ENCODE measurements around the gene B4GALT2. TPM values are rescaled to one million over a fixed set of nuclear protein-coding genes. Genes with fewer than 3 reads are reported as not detected.

Gene B4GALT2
- total and polyA plus RNA-seq, 2 donors (not counting 3 experiments of a cell fraction or from before 2014, with no cell fraction given) = 80.0 to 103 TPM

- Histone ChIP-seq H3K27ac (ENCODE audit: insufficient read depth, low read depth, low read length) (no peak overlapping the region), H3K4me3 (replicated peaks in 1 of 3; ENCODE audit: insufficient read depth in 1 of 3, low read depth in 1 of 3, low read length in 3 of 3) (no peak overlapping the region), H3K9me1 (replicated peaks; ENCODE audit: control insufficient read depth, extremely low read depth, insufficient read depth, low read length) (no peaks in the 10 kb centered on the region), H3K9ac (replicated peaks; ENCODE audit: extremely low read depth, insufficient read depth, low read length) (no peak overlapping the region), H3K9me3 (replicated peaks; ENCODE audit: control insufficient read depth, insufficient read depth, low read length) (no peaks in the 10 kb centered on the region), H3K4me2 (ENCODE audit: insufficient read depth, low read length) (no peak overlapping the region), H3K36me3 (ENCODE audit: control insufficient read depth in 2 of 2, extremely low read depth in 1 of 2, insufficient read depth in 2 of 2, low read length in 2 of 2) (no peaks in the 10 kb centered on the region), H3K79me2 (ENCODE audit: control insufficient read depth, insufficient read depth, low read length) (no peaks in the 10 kb centered on the region), H4K20me1 (replicated peaks; ENCODE audit: control insufficient read depth, extremely low read depth, insufficient read depth, low read length) (no peaks in the 10 kb centered on the region), H3K4me1 (ENCODE audit: control insufficient read depth, extremely low read depth, insufficient read depth, low read length) (no peaks in the 10 kb centered on the region), H3K27me3 (ENCODE audit: control insufficient read depth in 2 of 2, insufficient read depth in 2 of 2, low read length in 2 of 2) (peaks cover 0 to 4% of the 10 kb centered on the region in 2 experiments), H2AFZ (ENCODE audit: low read depth, low read length) (no peak overlapping the region)
- no peak for FAIRE-seq
- dilution Hi-C loops (cut with MboI; ENCODE audit: extremely low pct_ligation_motif_present, low sequenced_read_pairs) = no loop called here
- no TSS peak for BruUV-seq (replicated peaks)
- ChIA-PET CTCF (interaction anchor here (1.0 to 1.7 kb wide), 6 partner anchors 9 to 33 kb away, joined by 3 to 9 read pairs (median 4); no protein-coding TSS in a partner anchor), POLR2A (no interaction called here)
- intact Hi-C loops (cut with micrococcal nuclease) = no loop called here
- DNase-seq (ENCODE audit: low read depth, low spot score) = no peak
- no peak for TF ChIP-seq POLR2A (IDR thresholded peaks at IDR 0.05; ENCODE audit: low read depth, low read length)
- TF ChIP-seq EZH2 (IDR thresholded peaks at IDR 0.05; ENCODE audit: borderline replicate concordance, low read depth, low read length, severe bottlenecking) = no peak
- TF ChIP-seq POLR2AphosphoS5 (IDR thresholded peaks at IDR 0.05; ENCODE audit: insufficient read depth, low read depth, low read length) = no peak
- no peak for TF ChIP-seq JUN (IDR thresholded peaks at IDR 0.05; ENCODE audit: borderline replicate concordance, insufficient read depth, insufficient read length, low read depth)
These were observed 35.5 kb downstream of the B4GALT2 start for GRCh38 chr1:44014365-44015104.

GRCh38 chr1:44015206-44015605, 36.2 kb downstream of the B4GALT2 start:
- DNase-seq (ENCODE audit: low read depth, low spot score) = no peak
- Histone ChIP-seq H3K27ac (ENCODE audit: insufficient read depth, low read depth, low read length) (no peak overlapping the region), H3K4me2 (ENCODE audit: insufficient read depth, low read length) (no peak overlapping the region), H3K9ac (replicated peaks; ENCODE audit: extremely low read depth, insufficient read depth, low read length) (no peak overlapping the region), H3K27me3 (ENCODE audit: control insufficient read depth in 2 of 2, insufficient read depth in 2 of 2, low read length in 2 of 2) (peaks cover 0 to 4% of the 10 kb centered on the region in 2 experiments), H2AFZ (ENCODE audit: low read depth, low read length) (no peak overlapping the region), H3K4me1 (ENCODE audit: control insufficient read depth, extremely low read depth, insufficient read depth, low read length) (no peaks in the 10 kb centered on the region), H3K9me3 (replicated peaks; ENCODE audit: control insufficient read depth, insufficient read depth, low read length) (no peaks in the 10 kb centered on the region), H4K20me1 (replicated peaks; ENCODE audit: control insufficient read depth, extremely low read depth, insufficient read depth, low read length) (no peaks in the 10 kb centered on the region), H3K9me1 (replicated peaks; ENCODE audit: control insufficient read depth, extremely low read depth, insufficient read depth, low read length) (no peaks in the 10 kb centered on the region), H3K36me3 (ENCODE audit: control insufficient read depth in 2 of 2, extremely low read depth in 1 of 2, insufficient read depth in 2 of 2, low read length in 2 of 2) (no peaks in the 10 kb centered on the region), H3K4me3 (replicated peaks in 1 of 3; ENCODE audit: insufficient read depth in 1 of 3, low read depth in 1 of 3, low read length in 3 of 3) (no peak overlapping the region), H3K79me2 (ENCODE audit: control insufficient read depth, insufficient read depth, low read length) (no peaks in the 10 kb centered on the region)
- FAIRE-seq = no peak
- ChIA-PET POLR2A (no interaction called here), CTCF (interaction anchor here (1.0 to 1.7 kb wide), 5 partner anchors 9 to 22 kb away, joined by 3 to 9 read pairs (median 4); no protein-coding TSS in a partner anchor)
- no TSS peak for BruUV-seq (replicated peaks)
- no peak for TF ChIP-seq CTCF (IDR thresholded peaks at IDR 0.05; ENCODE audit: extremely low read depth in 1 of 2, insufficient read depth in 1 of 2, low read depth in 1 of 2, low read length in 2 of 2)
- TF ChIP-seq POLR2AphosphoS5 (IDR thresholded peaks at IDR 0.05; ENCODE audit: insufficient read depth, low read depth, low read length) = no peak
- TF ChIP-seq EZH2 (IDR thresholded peaks at IDR 0.05; ENCODE audit: borderline replicate concordance, low read depth, low read length, severe bottlenecking) = no peak
- TF ChIP-seq POLR2A (IDR thresholded peaks at IDR 0.05; ENCODE audit: low read depth, low read length) = no peak
- TF ChIP-seq GATA2 (IDR thresholded peaks at IDR 0.05; ENCODE audit: insufficient read depth, insufficient read length, low read depth, low read length) = no peak
- no peak for TF ChIP-seq JUN (IDR thresholded peaks at IDR 0.05; ENCODE audit: borderline replicate concordance, insufficient read depth, insufficient read length, low read depth)
- TF ChIP-seq MYC (IDR thresholded peaks at IDR 0.05; ENCODE audit: low read depth, low read length) = no peak
- dilution Hi-C loops (cut with MboI; ENCODE audit: extremely low pct_ligation_motif_present, low sequenced_read_pairs) (no loop called here), intact Hi-C loops (cut with micrococcal nuclease) (no loop called here)

All from endothelial cell of umbilical vein (primary cell).